Measurements from ENCODE around the gene GRIK5.

The GRIK5 gene

DNA sequence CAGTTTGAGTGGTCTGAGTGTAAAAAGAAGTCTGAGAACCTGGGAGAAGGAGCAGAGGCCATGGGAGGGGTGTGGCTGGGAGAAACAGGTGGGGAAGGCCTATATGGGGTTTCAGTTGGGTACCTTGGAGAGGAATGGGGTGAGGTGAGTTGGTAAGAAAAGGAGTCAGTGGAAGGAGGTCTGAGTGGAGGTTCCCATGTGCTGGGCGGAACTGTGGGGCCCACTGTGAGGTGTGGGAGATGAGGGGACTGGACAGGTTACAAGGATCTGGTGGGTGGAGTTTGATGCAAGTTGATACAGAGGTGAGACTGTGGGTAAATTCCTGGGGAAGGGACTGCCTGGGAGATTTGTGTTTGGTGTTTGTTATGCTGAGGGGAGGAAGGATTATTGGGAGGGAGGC is 8.1 kb upstream of the GRIK5 start:
- DNase-seq (ENCODE audit: low read depth): no peak
- no peak for TF ChIP-seq CTCF (IDR thresholded peaks at IDR 0.05; ENCODE audit: low read depth, low read length, missing control alignments)
- no peak overlapping the region for H3K4me3 ChIP-seq (ENCODE audit: low read depth, low read length)

GRCh38 chr19:42076380-42076944 is 6.5 kb upstream of the GRIK5 start:
- no peak for DNase-seq (ENCODE audit: low read depth)
- no peak for TF ChIP-seq CTCF (IDR thresholded peaks at IDR 0.05; ENCODE audit: low read depth, low read length, missing control alignments)
- peak overlapping the region; percentile 76 for H3K4me3 ChIP-seq (ENCODE audit: low read depth, low read length)

DNA sequence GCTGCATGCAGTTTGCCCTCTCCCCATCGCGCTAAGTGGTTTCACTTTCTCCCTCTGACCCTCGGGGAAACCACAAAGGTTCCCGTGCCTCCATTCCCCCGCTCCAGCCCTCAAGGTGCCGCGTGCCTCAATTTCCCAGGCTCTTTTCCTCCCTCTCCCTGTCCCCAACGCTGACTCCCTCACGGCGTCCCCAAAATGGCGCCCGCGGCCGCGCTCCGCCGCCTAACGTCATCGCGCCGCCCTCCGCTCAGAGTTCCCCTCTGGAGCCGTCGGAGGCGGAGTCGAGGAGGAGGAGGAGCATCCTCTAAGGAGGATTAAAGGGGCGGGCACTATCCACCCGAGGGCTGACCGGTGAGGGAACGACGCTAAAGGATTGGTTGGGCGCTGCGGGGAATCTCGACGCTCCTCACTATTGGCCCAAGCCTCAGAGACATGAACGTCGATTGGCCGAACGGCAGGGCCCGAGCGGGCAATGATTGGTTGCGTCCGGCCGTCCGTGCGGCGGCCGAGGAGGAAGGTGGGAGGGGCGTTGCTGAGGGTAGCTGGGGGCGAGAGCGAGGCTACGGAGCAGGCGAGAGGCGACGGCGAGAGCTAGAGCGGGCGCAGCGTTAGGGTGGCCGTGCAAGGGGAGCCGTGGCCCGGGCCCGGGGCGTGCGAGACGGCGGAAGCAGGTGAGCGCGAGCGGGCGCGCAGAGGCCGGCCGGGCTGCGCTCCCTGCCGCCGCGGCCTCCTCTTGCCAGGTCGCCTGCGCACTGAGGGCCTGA is 5.8 kb upstream of the GRIK5 start, which contains the start of gene ZNF574:
Gene ZNF574 (plus strand): TSS at position 551 of the 764 bp plus-strand sequence. CDS start 2,441 bp downstream, outside the sequence.
- H3K4me3 ChIP-seq (ENCODE audit: low read depth, low read length): peak within 1 kb of the TSS; percentile 76
- peak; percentile 98 for DNase-seq (ENCODE audit: low read depth)
- TF ChIP-seq CTCF (IDR thresholded peaks at IDR 0.05; ENCODE audit: low read depth, low read length, missing control alignments): no peak

GRCh38 chr19:42075364-42075615 is 5.3 kb upstream of the GRIK5 start:
- TF ChIP-seq CTCF (IDR thresholded peaks at IDR 0.05; ENCODE audit: low read depth, low read length, missing control alignments): no peak
- DNase-seq (ENCODE audit: low read depth): no peak
- H3K4me3 ChIP-seq (ENCODE audit: low read depth, low read length): peak overlapping the region; percentile 63

DNA sequence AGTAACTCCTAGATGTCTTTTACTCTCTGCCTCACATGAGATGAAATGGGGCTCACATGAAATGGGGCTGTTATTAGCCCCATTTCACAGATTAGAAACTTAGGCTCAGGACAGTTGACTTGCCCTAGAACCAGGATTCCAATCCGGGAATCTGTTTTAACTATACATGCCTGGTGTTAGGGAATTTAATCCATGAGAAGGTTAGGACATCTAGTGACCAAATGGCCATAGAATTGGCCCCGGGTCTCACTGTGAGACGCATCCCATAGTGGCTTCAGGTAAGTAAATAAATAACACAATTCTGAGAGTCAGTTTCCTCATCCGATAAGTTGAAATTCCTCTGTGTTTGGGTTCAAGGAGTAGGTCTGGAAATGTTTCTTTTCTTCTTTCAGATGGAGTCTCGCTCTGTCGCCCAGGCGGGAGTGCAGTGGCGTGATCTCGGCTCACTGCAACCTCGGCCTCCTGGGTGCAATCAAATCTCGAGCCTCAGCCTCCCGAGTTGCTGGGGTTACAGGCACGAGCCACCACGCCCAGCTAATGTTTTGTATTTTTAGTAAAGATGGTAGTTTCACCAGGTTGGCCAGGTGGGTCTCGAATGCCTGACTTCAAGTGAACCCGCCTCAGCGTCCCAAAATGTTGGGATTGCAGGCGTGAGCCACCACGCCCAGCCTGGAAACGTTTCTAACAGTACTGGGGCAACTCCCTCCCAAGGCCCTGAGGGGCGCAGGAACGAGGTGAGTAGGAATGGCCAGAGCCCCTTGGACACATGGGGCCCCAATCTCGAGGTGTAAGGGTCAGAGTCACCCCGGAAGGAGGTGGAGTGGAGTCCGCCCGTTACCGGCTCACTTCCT is 4.7 kb upstream of the GRIK5 start:
- no peak for TF ChIP-seq CTCF (IDR thresholded peaks at IDR 0.05; ENCODE audit: low read depth, low read length, missing control alignments)
- peak overlapping the region; percentile 63 for H3K4me3 ChIP-seq (ENCODE audit: low read depth, low read length)
- DNase-seq (ENCODE audit: low read depth): no peak

- H3K4me3 ChIP-seq (ENCODE audit: low read depth, low read length): no peak overlapping the region
- no peak for TF ChIP-seq CTCF (IDR thresholded peaks at IDR 0.05; ENCODE audit: low read depth, low read length, missing control alignments)
- DNase-seq (ENCODE audit: low read depth): no peak
Measured at GRCh38 chr19:42071247-42071646, 1.2 kb upstream of the GRIK5 start.

Data from GM12864 (cell line).